CD8-positive, alpha-beta memory T cell (primary cell): ENCODE data around the gene RRP36. TPM values are rescaled to one million over a fixed set of nuclear protein-coding genes. Genes with fewer than 3 reads are reported as not detected.

Experiments used
- CTCF ChIA-PET: fragments of 350-600 bp; sonication (Branson Sonifier 250); formaldehyde crosslinking; loops from one replicate; lab custom pipeline; 2021; ENCODE audit warnings: antibody characterized with exemption; lab: Charles Lee
- POLR2A ChIA-PET: fragments of 350-600 bp; sonication (Branson Sonifier 250); formaldehyde crosslinking; loops from one replicate; lab custom pipeline; 2021; ENCODE audit warnings: antibody characterized with exemption; lab: Charles Lee
- DNase-seq, 5 donors: peaks; one replicate each; pipeline versions ENCODE4 v3.0.0 to v3.0.0-alpha.2; 2020 to 2022; ENCODE audit warnings: mixed read lengths in 1 of 5
- H3K27ac ChIP-seq: one replicate; pipeline ENCODE4 v1.7.0; 2013; ENCODE audit warnings: low read depth, mild to moderate bottlenecking, low read length, moderate library complexity
- H3K27me3 ChIP-seq: 2 replicates; pipeline ENCODE4 v1.7.0; 2013; ENCODE audit warnings: low read length, mild to moderate bottlenecking; ENCODE audit not compliant: insufficient read depth, poor library complexity, severe bottlenecking
- H3K36me3 ChIP-seq: 2 replicates; pipeline ENCODE4 v1.7.0; 2013; ENCODE audit warnings: mild to moderate bottlenecking, low read length, moderate library complexity; ENCODE audit not compliant: insufficient read depth
- H3K4me1 ChIP-seq: 2 replicates; pipeline ENCODE4 v1.7.0; 2013; ENCODE audit warnings: mild to moderate bottlenecking, low read length, moderate library complexity; ENCODE audit not compliant: insufficient read depth
- H3K4me3 ChIP-seq: 2 replicates; pipeline ENCODE4 v1.7.0; 2013; ENCODE audit warnings: mild to moderate bottlenecking, low read length
- H3K9me3 ChIP-seq: 2 replicates; pipeline ENCODE4 v1.7.0; 2013; ENCODE audit warnings: mild to moderate bottlenecking, low read length
- H3K27ac Mint-ChIP-seq, 8 donors: one replicate each; pipeline ENCODE4 v1.8.0; 2020 to 2021; ENCODE audit warnings: mixed read lengths in 8 of 8, mild to moderate bottlenecking in 6 of 8, inconsistent platforms in 3 of 8, moderate library complexity in 3 of 8
- H3K27me3 Mint-ChIP-seq, 2 donors: one replicate each; pipeline ENCODE4 v1.8.0; 2020 to 2021; ENCODE audit warnings: mixed read lengths in 2 of 2, mild to moderate bottlenecking in 1 of 2, moderate library complexity in 1 of 2
- H3K36me3 Mint-ChIP-seq, 3 donors: one replicate each; pipeline ENCODE4 v1.8.0; 2020 to 2021; ENCODE audit warnings: mixed read lengths in 3 of 3, inconsistent platforms in 1 of 3, mild to moderate bottlenecking in 1 of 3
- H3K4me1 Mint-ChIP-seq, 3 donors: one replicate each; pipeline ENCODE4 v1.8.0; 2020 to 2021; ENCODE audit warnings: mixed read lengths in 3 of 3, inconsistent platforms in 1 of 3, mild to moderate bottlenecking in 1 of 3
- H3K4me3 Mint-ChIP-seq, 7 donors: one replicate each; pipeline ENCODE4 v1.8.0; 2020 to 2021; ENCODE audit warnings: mixed read lengths in 7 of 7, mild to moderate bottlenecking in 6 of 7, moderate library complexity in 4 of 7, inconsistent platforms in 2 of 7
- H3K9me3 Mint-ChIP-seq, 5 donors: one replicate each; pipeline ENCODE4 v1.8.0; 2020 to 2022; ENCODE audit warnings: mixed read lengths in 5 of 5, mild to moderate bottlenecking in 3 of 5, moderate library complexity in 2 of 5, inconsistent platforms in 1 of 5
- polyA plus RNA-seq: library from polyadenylated mRNA; unstranded; fragments of 300-500 nt; fragmentation: Illumina TruSeq; gene quantifications from one replicate; pipeline ENCODE4 v1.2.3, GENCODE V29; 2021
- total RNA-seq, 2 experiments: library from RNA; stranded (reverse); gene quantifications; one replicate each; pipeline ENCODE4 v1.2.3, GENCODE V29; 2021

The RRP36 gene
- total and polyA plus RNA-seq, 3 experiments from 2014 or later, result 86.2 to 120 (median 114) TPM

GRCh38 chr6:43029120-43029519 lies 7.7 kb downstream of the RRP36 start:
- H3K27me3 Mint-ChIP-seq, result peaks cover 0 to 1% of the 10 kb centered on the region in 2 donors
- Histone ChIP-seq H3K27me3 (no peaks in the 10 kb centered on the region), H3K36me3 (peaks cover 59% of the 10 kb centered on the region), H3K9me3 (no peaks in the 10 kb centered on the region), H3K4me3 (no peak overlapping the region), H3K4me1 (peaks cover 7% of the 10 kb centered on the region), H3K27ac (no peak overlapping the region)
- ChIA-PET CTCF (no interaction called here), POLR2A (no interaction called here)
- no peaks in the 10 kb centered on the region for H3K9me3 Mint-ChIP-seq
- DNase-seq, result no peak
- peaks cover 14 to 80% (median 17%) of the 10 kb centered on the region in 3 donors for H3K36me3 Mint-ChIP-seq
- H3K4me1 Mint-ChIP-seq, result peaks cover 10 to 14% (median 11%) of the 10 kb centered on the region in 3 donors
- H3K27ac Mint-ChIP-seq, result no peak overlapping the region
- H3K4me3 Mint-ChIP-seq, result peak overlapping the region in 1 of 7 donors; percentile 24

- Histone ChIP-seq H3K27ac (no peak overlapping the region), H3K4me1 (no peaks in the 10 kb centered on the region), H3K9me3 (no peaks in the 10 kb centered on the region), H3K4me3 (no peak overlapping the region), H3K36me3 (peaks cover 30% of the 10 kb centered on the region), H3K27me3 (no peaks in the 10 kb centered on the region)
- CTCF ChIA-PET, result interaction anchor here (1.1 to 1.3 kb wide), 2 partner anchors 12 to 15 kb away, joined by 3 read pairs; no protein-coding TSS in a partner anchor
- DNase-seq, result no peak
- Mint-ChIP-seq H3K27ac (no peak overlapping the region), H3K27me3 (no peaks in the 10 kb centered on the region), H3K36me3 (peaks cover 4 to 72% (median 9%) of the 10 kb centered on the region in 3 donors), H3K9me3 (no peaks in the 10 kb centered on the region), H3K4me3 (no peak overlapping the region), H3K4me1 (peaks cover 0 to 6% (median 1%) of the 10 kb centered on the region in 3 donors)
- POLR2A ChIA-PET, result no interaction called here
These were observed 10.9 kb downstream of the RRP36 start for GRCh38 chr6:43032326-43032725.

GRCh38 chr6:43033496-43034189 lies 12.2 kb downstream of the RRP36 start:
- Histone ChIP-seq H3K4me3 (no peak overlapping the region), H3K4me1 (no peaks in the 10 kb centered on the region), H3K27me3 (no peaks in the 10 kb centered on the region), H3K36me3 (peaks cover 20% of the 10 kb centered on the region), H3K27ac (no peak overlapping the region), H3K9me3 (no peaks in the 10 kb centered on the region)
- Mint-ChIP-seq H3K27ac (peak overlapping the region in 5 of 8 donors; percentile 3 to 71 (median 18)), H3K4me3 (no peak overlapping the region), H3K36me3 (peaks cover 0 to 72% (median 5%) of the 10 kb centered on the region in 3 donors), H3K9me3 (no peaks in the 10 kb centered on the region), H3K27me3 (no peaks in the 10 kb centered on the region), H3K4me1 (peaks cover 0 to 6% (median 0%) of the 10 kb centered on the region in 3 donors)
- DNase-seq, result no peak
- POLR2A ChIA-PET, result no interaction called here
- CTCF ChIA-PET, result interaction anchor here (1.3 to 1.4 kb wide), 2 partner anchors 15 to 17 kb away, joined by 3 to 4 read pairs; no protein-coding TSS in a partner anchor

DNA sequence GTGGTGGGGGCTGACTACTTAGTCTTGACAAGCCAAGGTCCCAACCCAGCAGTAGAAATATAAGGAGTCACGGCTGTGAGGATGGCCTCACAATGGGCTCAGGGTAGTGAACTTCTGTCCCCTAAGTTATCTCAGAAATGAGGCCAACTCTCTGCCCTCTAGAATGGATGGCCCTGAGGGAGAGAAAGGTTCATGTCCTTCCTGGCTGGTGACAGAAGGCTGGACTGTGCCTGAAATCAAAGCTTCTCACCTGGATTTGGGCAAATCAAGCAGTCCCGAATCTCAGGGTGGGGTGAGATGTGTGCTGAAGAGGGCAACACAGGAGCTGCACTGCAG lies 12.7 kb downstream of the RRP36 start:
- H3K4me1 ChIP-seq, result no peaks in the 10 kb centered on the region
- POLR2A ChIA-PET, result interaction anchor here (0.7 kb wide), 1 partner anchor 24 kb away, joined by 4 read pairs; no protein-coding TSS in a partner anchor
- no peaks in the 10 kb centered on the region for H3K9me3 Mint-ChIP-seq
- H3K9me3 ChIP-seq, result no peaks in the 10 kb centered on the region
- H3K4me3 ChIP-seq, result no peak overlapping the region
- peaks cover 0 to 72% (median 5%) of the 10 kb centered on the region in 3 donors for H3K36me3 Mint-ChIP-seq
- no peak overlapping the region for H3K4me3 Mint-ChIP-seq
- no peaks in the 10 kb centered on the region for H3K27me3 Mint-ChIP-seq
- DNase-seq, result no peak
- peak overlapping the region in 1 of 8 donors; percentile 40 for H3K27ac Mint-ChIP-seq
- H3K27me3 ChIP-seq, result no peaks in the 10 kb centered on the region
- H3K36me3 ChIP-seq, result peaks cover 15% of the 10 kb centered on the region
- CTCF ChIA-PET, result interaction anchor here (0.9 to 1.4 kb wide), 2 partner anchors 15 to 43 kb away, joined by 3 to 4 read pairs; no protein-coding TSS in a partner anchor
- H3K27ac ChIP-seq, result no peak overlapping the region
- H3K4me1 Mint-ChIP-seq, result peaks cover 0 to 6% (median 0%) of the 10 kb centered on the region in 3 donors

DNA sequence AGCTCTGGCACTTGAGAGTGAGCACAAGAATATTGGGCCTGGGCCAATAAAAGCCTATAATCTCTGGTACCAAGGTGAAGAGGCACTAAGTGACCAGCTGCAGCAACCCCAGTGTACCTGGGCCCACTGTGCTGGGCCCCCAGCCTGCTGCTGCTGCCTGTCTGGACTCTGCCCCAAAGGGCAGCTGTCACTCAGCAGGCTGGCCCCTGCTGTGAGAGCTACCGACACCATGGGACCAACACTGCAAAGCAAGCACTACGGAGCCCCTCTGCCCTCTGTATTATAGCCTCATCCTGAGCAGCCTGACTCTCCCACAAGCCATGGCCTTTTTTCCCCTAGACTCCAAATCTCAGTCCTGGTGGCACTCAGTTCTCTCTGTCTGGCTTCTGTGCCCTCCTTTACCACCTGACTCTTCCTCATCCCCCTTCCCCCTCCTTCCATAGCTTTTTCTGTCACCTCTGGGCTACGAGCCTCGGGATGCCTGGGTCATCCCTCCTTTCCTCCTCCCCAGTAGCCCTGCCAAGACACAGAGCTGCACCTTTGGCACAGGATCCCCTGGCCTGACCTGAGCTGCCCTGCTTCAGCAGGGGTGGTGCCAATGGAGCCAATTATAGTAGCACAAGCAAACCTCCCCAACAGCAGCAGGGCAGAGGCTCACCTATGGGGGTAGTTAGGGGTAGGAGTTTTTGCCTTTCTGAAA lies 14.2 kb downstream of the RRP36 start:
- Mint-ChIP-seq H3K4me1 (peaks cover 0 to 6% (median 0%) of the 10 kb centered on the region in 3 donors), H3K27ac (peak overlapping the region in 3 of 8 donors; percentile 29 to 56 (median 40)), H3K36me3 (peaks cover 0 to 74% (median 2%) of the 10 kb centered on the region in 3 donors), H3K9me3 (no peaks in the 10 kb centered on the region), H3K4me3 (no peak overlapping the region), H3K27me3 (no peaks in the 10 kb centered on the region)
- Histone ChIP-seq H3K27ac (no peak overlapping the region), H3K27me3 (no peaks in the 10 kb centered on the region), H3K4me1 (no peaks in the 10 kb centered on the region), H3K36me3 (peaks cover 6% of the 10 kb centered on the region), H3K4me3 (no peak overlapping the region), H3K9me3 (no peaks in the 10 kb centered on the region)
- DNase-seq, result no peak
- POLR2A ChIA-PET, result interaction anchor here (0.6 kb wide), 1 partner anchor 153 kb away, joined by 6 read pairs; no protein-coding TSS in a partner anchor
- CTCF ChIA-PET, result interaction anchor here (1.2 kb wide), 1 partner anchor 15 kb away, joined by 3 read pairs; no protein-coding TSS in a partner anchor

DNA sequence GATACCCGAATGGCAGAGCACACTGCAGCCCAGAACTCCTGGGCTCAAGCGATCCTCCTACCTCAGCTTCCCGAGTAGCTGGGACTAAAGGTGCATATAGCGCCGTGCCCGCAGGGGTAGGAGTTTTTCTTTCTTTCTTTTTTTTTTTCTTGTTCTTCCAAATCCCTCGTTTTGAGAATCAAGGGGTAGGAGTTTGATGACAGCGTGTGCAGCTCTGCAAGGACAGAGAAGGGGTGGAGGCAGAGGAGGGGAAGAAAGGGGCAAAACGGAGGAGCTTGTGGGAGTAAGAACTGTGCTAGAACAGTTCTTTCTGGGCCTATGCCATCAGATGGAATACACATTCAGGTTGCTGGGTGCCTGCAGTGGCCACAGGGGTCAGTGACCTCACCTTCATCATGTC lies 15.3 kb downstream of the RRP36 start:
- Histone ChIP-seq H3K9me3 (no peaks in the 10 kb centered on the region), H3K27ac (no peak overlapping the region), H3K4me3 (no peak overlapping the region), H3K27me3 (no peaks in the 10 kb centered on the region), H3K4me1 (no peaks in the 10 kb centered on the region), H3K36me3 (peaks cover 4% of the 10 kb centered on the region)
- Mint-ChIP-seq H3K27ac (peak overlapping the region in 1 of 8 donors; percentile 74), H3K9me3 (no peaks in the 10 kb centered on the region), H3K27me3 (no peaks in the 10 kb centered on the region), H3K4me3 (no peak overlapping the region), H3K4me1 (peaks cover 0 to 3% (median 0%) of the 10 kb centered on the region in 3 donors), H3K36me3 (peaks cover 0 to 76% (median 4%) of the 10 kb centered on the region in 3 donors)
- ChIA-PET POLR2A (no interaction called here), CTCF (no interaction called here)
- no peak for DNase-seq

- DNase-seq, result no peak
- H3K4me3 ChIP-seq, result no peak overlapping the region
- H3K4me1 ChIP-seq, result no peaks in the 10 kb centered on the region
- ChIA-PET POLR2A (no interaction called here), CTCF (no interaction called here)
- H3K27ac Mint-ChIP-seq, result peak overlapping the region in 2 of 8 donors; percentile 43 to 81
- H3K27me3 ChIP-seq, result no peaks in the 10 kb centered on the region
- no peaks in the 10 kb centered on the region for H3K27me3 Mint-ChIP-seq
- no peaks in the 10 kb centered on the region for H3K9me3 Mint-ChIP-seq
- no peak overlapping the region for H3K27ac ChIP-seq
- H3K36me3 ChIP-seq, result no peaks in the 10 kb centered on the region
- peaks cover 0 to 73% (median 4%) of the 10 kb centered on the region in 3 donors for H3K36me3 Mint-ChIP-seq
- H3K4me3 Mint-ChIP-seq, result no peak overlapping the region
- H3K9me3 ChIP-seq, result no peaks in the 10 kb centered on the region
- H3K4me1 Mint-ChIP-seq, result no peaks in the 10 kb centered on the region
These were observed 15.8 kb downstream of the RRP36 start for GRCh38 chr6:43037197-43037596.

GRCh38 chr6:43037706-43038105 lies 16.3 kb downstream of the RRP36 start:
- Histone ChIP-seq H3K36me3 (no peaks in the 10 kb centered on the region), H3K4me1 (no peaks in the 10 kb centered on the region), H3K9me3 (no peaks in the 10 kb centered on the region), H3K27ac (no peak overlapping the region), H3K27me3 (no peaks in the 10 kb centered on the region), H3K4me3 (no peak overlapping the region)
- no peak for DNase-seq
- H3K36me3 Mint-ChIP-seq, result peaks cover 0 to 72% (median 7%) of the 10 kb centered on the region in 3 donors
- POLR2A ChIA-PET, result interaction anchor here (0.6 kb wide), 1 partner anchor 108 kb away, joined by 4 read pairs; the partner anchor contains the start of gene CNPY3
- no peaks in the 10 kb centered on the region for H3K9me3 Mint-ChIP-seq
- peak overlapping the region in 2 of 8 donors; percentile 56 to 81 for H3K27ac Mint-ChIP-seq
- H3K27me3 Mint-ChIP-seq, result no peaks in the 10 kb centered on the region
- no peaks in the 10 kb centered on the region for H3K4me1 Mint-ChIP-seq
- no peak overlapping the region for H3K4me3 Mint-ChIP-seq
- CTCF ChIA-PET, result no interaction called here
